Measurements from ENCODE around the gene KCNAB2. TPM values are rescaled to one million over a fixed set of nuclear protein-coding genes. Genes with fewer than 3 reads are reported as not detected.
A peak's percentile ranks its signal among the peaks of the same experiment; 100 is the strongest.

Gene KCNAB2
- total RNA-seq, 1 experiment from 2014 or later, result 6.6 TPM

GRCh38 chr1:6127587-6128163, 82.0 kb downstream of the KCNAB2 start:
- peak; percentile 77 for DNase-seq (ENCODE audit: low read depth)
- in situ Hi-C loops (cut with HindIII; ENCODE audit: low pct_unique_long_range_greater_than_20kb, low sequenced_read_pairs), result no loop called here

- in situ Hi-C loops (cut with HindIII; ENCODE audit: low pct_unique_long_range_greater_than_20kb, low sequenced_read_pairs), result no loop called here
Observed at GRCh38 chr1:6128276-6129081, 82.8 kb downstream of the KCNAB2 start.

GRCh38 chr1:6129313-6129712, 83.6 kb downstream of the KCNAB2 start:
- DNase-seq (ENCODE audit: low read depth), result no peak
- in situ Hi-C loops (cut with HindIII; ENCODE audit: low pct_unique_long_range_greater_than_20kb, low sequenced_read_pairs), result no loop called here

More at GRCh38 chr1:6128276-6129081, 82.8 kb downstream of the KCNAB2 start:
- DNase-seq (ENCODE audit: low read depth), result no peak

GRCh38 chr1:6130036-6130435, 84.3 kb downstream of the KCNAB2 start:
- no peak for DNase-seq (ENCODE audit: low read depth)
- in situ Hi-C loops (cut with HindIII; ENCODE audit: low pct_unique_long_range_greater_than_20kb, low sequenced_read_pairs), result no loop called here

- DNase-seq (ENCODE audit: low read depth), result no peak
- in situ Hi-C loops (cut with HindIII; ENCODE audit: low pct_unique_long_range_greater_than_20kb, low sequenced_read_pairs), result no loop called here
Observed at GRCh38 chr1:6130596-6130995, 84.9 kb downstream of the KCNAB2 start.

- in situ Hi-C loops (cut with HindIII; ENCODE audit: low pct_unique_long_range_greater_than_20kb, low sequenced_read_pairs), result no loop called here
- no peak for DNase-seq (ENCODE audit: low read depth)
Observed at GRCh38 chr1:6131561-6131960, 85.9 kb downstream of the KCNAB2 start.

- in situ Hi-C loops (cut with HindIII; ENCODE audit: low pct_unique_long_range_greater_than_20kb, low sequenced_read_pairs), result no loop called here
- no peak for DNase-seq (ENCODE audit: low read depth)
Observed at GRCh38 chr1:6133146-6133895, 87.6 kb downstream of the KCNAB2 start.

GRCh38 chr1:6134206-6134605, 88.5 kb downstream of the KCNAB2 start:
- DNase-seq (ENCODE audit: low read depth), result no peak
- in situ Hi-C loops (cut with HindIII; ENCODE audit: low pct_unique_long_range_greater_than_20kb, low sequenced_read_pairs), result no loop called here

- in situ Hi-C loops (cut with HindIII; ENCODE audit: low pct_unique_long_range_greater_than_20kb, low sequenced_read_pairs), result no loop called here
- no peak for DNase-seq (ENCODE audit: low read depth)
Observed at GRCh38 chr1:6134741-6135510, 89.2 kb downstream of the KCNAB2 start.

- in situ Hi-C loops (cut with HindIII; ENCODE audit: low pct_unique_long_range_greater_than_20kb, low sequenced_read_pairs), result no loop called here
- DNase-seq (ENCODE audit: low read depth), result no peak
Observed at GRCh38 chr1:6136516-6137220, 91.0 kb downstream of the KCNAB2 start.

- DNase-seq (ENCODE audit: low read depth), result no peak
- in situ Hi-C loops (cut with HindIII; ENCODE audit: low pct_unique_long_range_greater_than_20kb, low sequenced_read_pairs), result no loop called here
Observed at GRCh38 chr1:6137758-6138157, 92.1 kb downstream of the KCNAB2 start.

- DNase-seq (ENCODE audit: low read depth), result no peak
- in situ Hi-C loops (cut with HindIII; ENCODE audit: low pct_unique_long_range_greater_than_20kb, low sequenced_read_pairs), result no loop called here
Observed at GRCh38 chr1:6140413-6140812, 94.7 kb downstream of the KCNAB2 start.

- no peak for DNase-seq (ENCODE audit: low read depth)
- in situ Hi-C loops (cut with HindIII; ENCODE audit: low pct_unique_long_range_greater_than_20kb, low sequenced_read_pairs), result no loop called here
Observed at GRCh38 chr1:6141592-6141991, 95.9 kb downstream of the KCNAB2 start.

GRCh38 chr1:6142036-6142621, 96.4 kb downstream of the KCNAB2 start:
- DNase-seq (ENCODE audit: low read depth), result no peak
- in situ Hi-C loops (cut with HindIII; ENCODE audit: low pct_unique_long_range_greater_than_20kb, low sequenced_read_pairs), result no loop called here

GRCh38 chr1:6142734-6143133, 97.0 kb downstream of the KCNAB2 start:
- in situ Hi-C loops (cut with HindIII; ENCODE audit: low pct_unique_long_range_greater_than_20kb, low sequenced_read_pairs), result no loop called here
- no peak for DNase-seq (ENCODE audit: low read depth)

GRCh38 chr1:6143395-6143794, 97.7 kb downstream of the KCNAB2 start:
- DNase-seq (ENCODE audit: low read depth), result no peak
- in situ Hi-C loops (cut with HindIII; ENCODE audit: low pct_unique_long_range_greater_than_20kb, low sequenced_read_pairs), result no loop called here

- in situ Hi-C loops (cut with HindIII; ENCODE audit: low pct_unique_long_range_greater_than_20kb, low sequenced_read_pairs), result no loop called here
- no peak for DNase-seq (ENCODE audit: low read depth)
Observed at GRCh38 chr1:6144175-6144574, 98.5 kb downstream of the KCNAB2 start.
